ENCODE measurements around the gene FREM1. TPM values are rescaled to one million over a fixed set of nuclear protein-coding genes. Genes with fewer than 3 reads are reported as not detected.

The FREM1 gene
- total RNA-seq, 1 donor from 2014 or later = 2.4 TPM

- no peak for DNase-seq (ENCODE audit: low spot score)
- intact Hi-C loops (cut with DNase I) = no loop called here
Measured at GRCh38 chr9:14887149-14887548, 23.1 kb downstream of the FREM1 start.

DNA sequence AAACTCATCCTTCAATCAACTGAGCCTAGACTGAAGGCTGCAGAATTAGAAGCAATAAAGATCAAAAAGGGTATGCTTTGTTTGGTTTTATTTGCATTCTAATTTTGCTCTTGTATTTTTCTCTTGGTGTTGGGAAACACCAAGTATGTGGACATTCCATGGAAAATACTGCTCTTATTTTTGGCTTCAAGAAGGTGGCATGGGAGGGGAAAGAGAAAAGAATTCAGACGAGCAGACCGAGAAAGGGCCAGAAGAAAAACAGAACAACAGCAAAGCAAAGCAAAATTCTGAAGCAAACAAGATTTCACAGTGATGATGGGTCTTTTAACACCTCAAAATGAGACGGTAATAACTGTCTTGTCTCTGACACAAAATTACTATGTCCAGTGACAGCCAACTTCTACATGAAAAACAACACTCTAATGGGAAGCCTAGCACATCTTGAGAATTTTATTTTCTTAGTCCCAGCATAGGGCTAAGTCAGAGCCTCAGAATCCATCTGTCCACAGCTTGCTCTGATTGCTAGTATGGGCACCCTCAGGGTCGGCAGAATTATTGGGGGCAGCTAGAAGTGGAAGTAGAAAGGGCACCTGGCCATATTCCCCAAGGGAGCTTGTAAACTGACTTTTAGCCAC, 26.8 kb downstream of the FREM1 start:
- DNase-seq (ENCODE audit: low spot score) = no peak
- intact Hi-C loops (cut with DNase I) = no loop called here

DNA sequence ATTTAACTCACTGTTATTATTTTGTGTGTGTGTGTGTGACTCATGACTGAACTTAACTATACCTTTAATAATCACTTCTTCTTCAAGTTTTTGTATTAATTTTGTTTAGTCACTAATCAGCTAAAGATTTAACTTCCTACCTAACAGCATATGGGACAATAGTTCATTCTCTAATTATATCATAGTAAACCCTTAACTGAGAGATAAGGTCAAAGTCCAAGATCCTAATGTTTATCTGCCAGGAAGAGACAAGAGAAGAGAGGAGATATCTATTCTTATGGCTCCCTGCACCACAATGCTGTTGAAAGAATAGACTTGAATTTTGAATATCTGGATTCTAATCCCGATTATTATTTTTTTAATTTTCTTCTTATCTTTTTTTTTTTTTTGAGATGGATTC, 28.1 kb downstream of the FREM1 start:
- intact Hi-C loops (cut with DNase I) = no loop called here
- no peak for DNase-seq (ENCODE audit: low spot score)

DNA sequence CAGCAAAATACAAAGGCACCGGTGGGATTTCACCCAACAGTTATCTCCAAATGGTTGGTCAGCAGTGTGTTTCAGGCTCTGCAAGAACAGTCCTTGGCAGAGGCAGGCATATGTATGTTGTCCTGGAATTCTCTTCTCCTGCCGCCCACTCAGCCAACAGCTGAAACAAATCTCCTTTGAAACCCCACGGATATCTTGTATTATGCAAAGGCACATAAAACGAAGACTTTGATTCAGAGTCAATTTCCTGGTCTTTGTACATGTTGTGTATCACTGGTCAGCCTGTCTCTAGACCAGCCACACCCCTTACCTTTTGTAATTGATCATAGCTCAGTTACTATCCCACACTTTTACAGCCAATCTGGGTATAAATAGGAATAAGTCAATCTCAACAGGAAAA, 29.2 kb downstream of the FREM1 start:
- intact Hi-C loops (cut with DNase I) = no loop called here
- DNase-seq (ENCODE audit: low spot score) = no peak

DNA sequence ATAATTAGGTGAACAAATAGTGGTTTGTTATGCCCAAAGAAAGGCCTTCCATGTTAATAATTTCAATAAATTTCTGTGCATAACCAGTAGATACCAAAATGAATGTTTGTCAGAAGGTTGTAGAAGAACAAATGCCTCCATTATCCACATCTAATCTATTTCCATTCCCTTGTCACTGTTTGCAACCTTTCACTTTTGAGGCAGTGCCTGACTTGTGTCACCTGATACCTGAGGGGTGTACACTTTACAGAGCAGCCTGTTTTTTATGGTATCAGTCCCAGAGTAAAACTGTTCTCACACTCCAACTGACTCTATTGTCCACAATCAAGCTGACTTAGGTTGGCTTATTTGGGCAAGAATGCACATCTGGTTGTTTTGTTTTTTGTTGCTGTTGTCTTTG, 40.1 kb downstream of the FREM1 start:
- intact Hi-C loops (cut with DNase I) = no loop called here

GRCh38 chr9:14869671-14870070, 40.6 kb downstream of the FREM1 start:
- DNase-seq (ENCODE audit: low spot score) = no peak
- intact Hi-C loops (cut with DNase I) = no loop called here

More for the DNA sequence above, 40.1 kb downstream of the FREM1 start:
- no peak for DNase-seq (ENCODE audit: low spot score)

- DNase-seq (ENCODE audit: low spot score) = no peak
- intact Hi-C loops (cut with DNase I) = no loop called here
Measured at GRCh38 chr9:14868772-14869583, 41.2 kb downstream of the FREM1 start.

DNA sequence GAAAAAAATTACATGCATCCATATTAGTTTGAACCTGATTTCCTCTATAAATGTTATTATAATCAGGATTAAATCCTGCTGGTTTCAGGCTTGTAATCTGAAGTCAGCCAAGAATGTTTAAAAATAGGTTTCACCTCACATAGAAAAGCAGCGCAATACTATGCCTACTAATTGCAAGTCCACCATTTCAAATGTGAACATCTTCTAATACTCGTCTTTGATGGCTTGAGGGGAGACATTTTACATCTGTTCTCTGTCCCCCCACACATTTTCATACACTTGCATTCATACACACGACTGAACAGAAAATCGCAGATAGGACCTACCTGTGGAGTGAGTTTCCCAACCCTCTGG, 41.8 kb downstream of the FREM1 start:
- no peak for DNase-seq (ENCODE audit: low spot score)
- intact Hi-C loops (cut with DNase I) = no loop called here

DNA sequence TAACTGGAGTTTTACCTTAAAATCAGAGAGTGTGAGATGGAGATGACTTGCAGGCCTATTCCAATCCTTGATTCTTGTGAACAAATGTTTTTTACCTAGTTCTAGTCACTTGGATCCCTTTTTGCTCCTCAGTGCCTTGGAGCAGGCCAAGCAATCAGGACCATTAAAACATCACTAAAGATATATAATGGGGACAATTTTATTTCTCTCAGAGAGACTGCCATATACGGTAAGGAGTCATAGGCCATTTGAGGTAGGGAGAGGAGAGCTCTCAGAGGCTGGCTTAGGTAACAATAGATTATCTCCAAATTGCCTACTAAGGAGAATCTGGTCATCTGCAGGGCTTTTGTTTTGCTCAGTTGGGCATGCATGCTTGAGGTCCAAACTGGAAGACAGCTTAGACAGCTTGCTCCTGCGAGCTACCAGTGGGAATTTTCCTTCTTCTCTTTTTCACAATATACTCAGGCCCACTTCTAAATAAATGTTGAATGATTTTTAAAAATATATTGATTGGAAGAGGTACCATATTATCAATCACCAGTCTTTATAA, 44.0 kb downstream of the FREM1 start:
- DNase-seq (ENCODE audit: low spot score) = no peak

DNA sequence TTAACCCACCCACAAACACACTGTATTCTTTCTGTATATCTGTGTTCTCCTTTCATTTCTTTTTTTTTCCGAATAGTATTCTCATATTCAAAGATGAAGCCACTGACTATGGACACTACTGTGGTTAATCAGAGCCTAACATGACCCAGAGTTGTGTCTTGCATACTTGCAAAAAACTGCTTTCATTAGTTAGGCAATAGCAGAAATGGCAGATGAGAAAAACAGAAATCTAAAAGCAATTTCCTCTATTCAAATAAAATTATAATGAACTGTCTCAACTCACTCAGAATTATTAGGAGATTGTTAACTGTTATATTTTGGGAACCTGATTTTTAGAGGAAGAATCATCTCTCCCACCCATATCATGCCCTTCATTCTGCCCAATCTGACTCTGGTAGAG, 45.9 kb downstream of the FREM1 start:
- intact Hi-C loops (cut with DNase I) = no loop called here
- no peak for DNase-seq (ENCODE audit: low spot score)

More for the DNA sequence above, 44.0 kb downstream of the FREM1 start:
- intact Hi-C loops (cut with DNase I) = no loop called here

DNA sequence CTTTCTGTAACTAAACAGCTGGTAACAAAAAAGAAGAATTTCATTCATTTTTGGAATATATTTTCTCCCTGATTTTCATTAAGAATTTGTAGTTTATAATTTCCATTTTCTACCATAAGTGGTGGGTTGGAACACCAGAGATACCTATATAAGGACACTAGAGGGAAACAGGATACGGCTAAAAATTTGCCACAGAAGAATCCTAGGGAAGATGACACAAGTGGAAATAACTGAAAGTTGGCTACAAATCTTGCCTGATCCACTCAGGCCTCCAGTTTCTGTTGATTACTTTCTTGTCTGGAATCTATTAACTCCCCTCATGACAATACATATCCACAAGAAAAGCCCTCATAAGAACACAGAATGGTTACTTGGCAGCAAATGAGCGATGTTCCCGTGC, 46.8 kb downstream of the FREM1 start:
- DNase-seq (ENCODE audit: low spot score) = no peak
- intact Hi-C loops (cut with DNase I) = no loop called here

DNA sequence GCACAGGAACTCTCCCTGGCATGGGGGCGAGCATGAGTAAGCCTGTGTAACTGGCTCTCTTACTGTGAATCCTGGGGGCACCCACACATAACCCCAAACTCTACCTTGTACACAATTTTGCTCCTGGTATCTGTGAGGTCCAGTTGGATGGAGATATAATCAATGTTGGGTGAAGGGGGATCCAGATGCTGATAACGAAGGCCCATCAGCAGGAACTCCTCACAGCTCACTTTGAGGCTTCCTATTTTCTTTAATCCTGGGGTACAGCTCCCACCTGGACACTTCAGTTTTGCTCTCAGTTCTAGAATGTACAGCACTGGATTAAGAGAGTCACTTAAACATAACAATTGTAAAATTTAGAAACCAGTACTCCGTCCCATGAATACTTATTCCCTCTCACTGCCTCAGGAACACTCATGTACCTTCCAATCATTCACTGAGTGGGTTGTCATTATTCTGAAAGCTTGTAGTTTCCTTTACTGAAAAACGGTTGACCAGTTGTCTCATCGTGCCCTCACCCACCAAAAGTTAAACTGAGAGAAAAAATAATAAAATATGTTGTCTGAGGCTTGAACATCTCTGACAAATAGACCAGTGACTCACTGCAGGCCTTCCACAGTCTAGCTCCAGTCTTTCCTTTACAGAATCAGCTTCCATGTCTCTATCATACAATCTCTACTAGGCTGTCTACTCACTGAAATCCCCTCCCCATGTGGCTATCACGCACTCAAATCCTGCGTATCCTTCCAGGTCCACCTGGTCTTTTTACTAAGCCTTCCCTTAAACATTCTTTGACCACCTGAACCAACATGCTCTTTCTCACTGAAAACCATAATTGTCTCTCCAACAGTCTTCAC, 52.6 kb downstream of the FREM1 start:
- no peak for DNase-seq (ENCODE audit: low spot score)
- intact Hi-C loops (cut with DNase I) = no loop called here

DNA sequence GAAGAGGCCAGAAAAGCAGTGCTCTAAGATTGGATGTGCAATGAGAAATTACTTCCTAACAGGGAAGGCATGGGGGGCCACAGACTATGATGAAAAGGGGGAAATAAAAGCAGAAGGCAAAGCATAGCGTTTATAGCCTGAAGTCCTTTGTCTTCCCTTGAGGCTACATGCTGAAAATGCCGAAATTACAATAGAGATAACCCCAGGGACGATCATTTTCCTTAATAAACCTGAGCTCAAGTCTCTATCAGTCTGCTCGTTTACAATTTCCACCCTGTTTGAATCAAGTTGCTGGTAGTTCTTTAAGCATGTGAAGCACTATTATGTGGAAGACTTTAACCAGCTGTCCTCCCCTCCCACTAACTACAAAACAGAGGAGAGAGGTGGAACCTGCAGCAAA, 60.4 kb downstream of the FREM1 start:
- no peak for DNase-seq (ENCODE audit: low spot score)
- intact Hi-C loops (cut with DNase I) = no loop called here

DNA sequence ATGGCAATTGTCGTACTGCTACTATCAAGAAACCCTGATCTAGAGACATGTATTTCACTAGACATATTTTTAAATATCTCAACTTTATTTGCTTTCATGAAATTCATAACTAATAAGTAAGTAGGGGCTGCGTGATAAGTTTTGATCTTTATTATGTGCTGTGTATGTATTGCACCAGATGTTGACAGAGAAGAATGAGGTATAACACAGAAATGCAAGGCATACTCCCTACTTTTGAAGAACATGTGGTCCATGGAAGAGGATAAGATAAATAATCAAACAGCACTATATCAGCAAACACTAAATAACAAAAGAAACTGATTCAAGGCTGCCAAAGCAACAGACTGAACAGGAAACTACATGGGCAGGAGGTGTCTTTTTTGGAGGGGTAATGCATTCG, 60.9 kb downstream of the FREM1 start:
- intact Hi-C loops (cut with DNase I) = no loop called here
- DNase-seq (ENCODE audit: low spot score) = no peak

DNA sequence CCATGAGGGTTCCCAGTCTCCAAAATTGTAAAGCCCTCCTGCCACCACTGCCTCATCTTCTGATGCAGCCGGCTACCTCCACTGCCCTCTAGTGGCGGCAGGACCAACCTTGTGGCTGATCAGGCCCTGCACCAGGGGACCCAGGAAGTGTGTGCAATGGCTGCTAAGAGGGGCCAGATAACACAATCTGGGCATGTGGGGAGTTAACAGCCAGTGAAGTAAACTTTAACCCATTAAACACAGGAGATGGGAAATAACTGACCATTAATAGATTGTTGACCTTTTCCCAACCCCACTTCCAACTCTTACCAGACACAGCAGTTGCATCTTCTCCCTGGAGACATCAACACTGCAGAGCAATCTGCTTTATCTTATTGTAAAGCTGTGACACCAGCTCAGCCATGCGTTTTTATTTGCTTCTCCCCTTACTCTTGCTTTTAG, 63.3 kb downstream of the FREM1 start:
- no peak for DNase-seq (ENCODE audit: low spot score)
- intact Hi-C loops (cut with DNase I) = no loop called here

GRCh38 chr9:14843163-14843562, 67.1 kb downstream of the FREM1 start:
- intact Hi-C loops (cut with DNase I) = no loop called here
- no peak for DNase-seq (ENCODE audit: low spot score)

- intact Hi-C loops (cut with DNase I) = no loop called here
- no peak for DNase-seq (ENCODE audit: low spot score)
Measured at GRCh38 chr9:14842269-14842668, 68.0 kb downstream of the FREM1 start.

DNA sequence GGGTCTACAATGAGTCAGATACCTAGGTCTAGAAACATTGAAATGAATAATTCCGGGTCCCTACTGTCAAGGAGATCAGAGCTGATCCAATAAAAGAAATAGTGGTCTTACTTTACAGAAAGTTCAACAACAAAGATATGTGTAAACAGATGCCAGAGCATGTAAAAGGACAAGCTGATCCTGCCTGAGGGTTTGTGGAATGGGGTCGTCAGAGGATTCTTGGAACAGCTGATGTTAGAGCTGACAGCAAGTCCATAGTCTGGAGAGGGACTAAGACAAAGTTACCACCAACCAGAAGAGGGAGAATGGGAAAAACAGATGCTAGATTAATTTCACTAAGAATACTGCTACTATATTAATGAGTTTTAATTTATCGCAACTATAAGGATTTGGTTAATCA, 71.5 kb downstream of the FREM1 start:
- intact Hi-C loops (cut with DNase I) = no loop called here
- DNase-seq (ENCODE audit: low spot score) = no peak

DNA sequence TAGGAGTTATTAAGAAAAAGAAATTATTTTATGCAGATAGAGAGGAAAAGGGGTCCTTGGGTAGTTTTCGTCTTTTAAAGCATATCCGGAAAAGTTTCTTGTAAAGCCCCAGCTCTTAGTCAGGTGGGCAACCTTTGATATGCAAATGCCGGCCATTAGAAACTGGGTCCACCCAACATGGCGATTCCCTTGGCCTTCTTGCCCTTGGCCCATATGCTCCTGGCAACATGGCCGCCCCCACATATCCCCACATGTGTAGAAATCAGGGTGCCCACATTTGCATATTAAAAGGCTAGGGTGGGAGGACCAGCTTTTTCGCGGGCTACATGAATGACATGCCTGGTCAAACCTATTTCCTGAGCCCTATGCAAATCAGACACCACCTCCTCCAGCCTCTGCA, 73.3 kb downstream of the FREM1 start:
- intact Hi-C loops (cut with DNase I) = no loop called here
- DNase-seq (ENCODE audit: low spot score) = no peak

- DNase-seq (ENCODE audit: low spot score) = no peak
- intact Hi-C loops (cut with DNase I) = no loop called here
Measured at GRCh38 chr9:14831661-14832060, 78.6 kb downstream of the FREM1 start.

Data from cardiac septum (tissue), 1 donor.